Astrocyte of the cerebellum (primary cell): ENCODE results near the gene GAS6.

Experiments used
- DNase-seq: peaks from one replicate; pipeline ENCODE4 v3.0.0-alpha.2; 2011; ENCODE audit warnings: low read depth
- H3K4me3 ChIP-seq: 2 replicates; pipeline ENCODE4 v1.5.1; 2011; ENCODE audit warnings: mild to moderate bottlenecking, low read depth, low read length, moderate library complexity
- in situ Hi-C: cut with HindIII; loops from 2 replicates; pipeline ENCODE4 v1.10.0; 2017; ENCODE audit warnings: low sequenced_read_pairs
- TF ChIP-seq, protein P1 (sequence below): IDR thresholded peaks from 2 replicates; pipeline ENCODE4 v1.5.1; 2012; ENCODE audit warnings: low read length, low read depth, moderate library complexity, mild to moderate bottlenecking; ENCODE audit errors: missing control alignments

The GAS6 gene

DNA sequence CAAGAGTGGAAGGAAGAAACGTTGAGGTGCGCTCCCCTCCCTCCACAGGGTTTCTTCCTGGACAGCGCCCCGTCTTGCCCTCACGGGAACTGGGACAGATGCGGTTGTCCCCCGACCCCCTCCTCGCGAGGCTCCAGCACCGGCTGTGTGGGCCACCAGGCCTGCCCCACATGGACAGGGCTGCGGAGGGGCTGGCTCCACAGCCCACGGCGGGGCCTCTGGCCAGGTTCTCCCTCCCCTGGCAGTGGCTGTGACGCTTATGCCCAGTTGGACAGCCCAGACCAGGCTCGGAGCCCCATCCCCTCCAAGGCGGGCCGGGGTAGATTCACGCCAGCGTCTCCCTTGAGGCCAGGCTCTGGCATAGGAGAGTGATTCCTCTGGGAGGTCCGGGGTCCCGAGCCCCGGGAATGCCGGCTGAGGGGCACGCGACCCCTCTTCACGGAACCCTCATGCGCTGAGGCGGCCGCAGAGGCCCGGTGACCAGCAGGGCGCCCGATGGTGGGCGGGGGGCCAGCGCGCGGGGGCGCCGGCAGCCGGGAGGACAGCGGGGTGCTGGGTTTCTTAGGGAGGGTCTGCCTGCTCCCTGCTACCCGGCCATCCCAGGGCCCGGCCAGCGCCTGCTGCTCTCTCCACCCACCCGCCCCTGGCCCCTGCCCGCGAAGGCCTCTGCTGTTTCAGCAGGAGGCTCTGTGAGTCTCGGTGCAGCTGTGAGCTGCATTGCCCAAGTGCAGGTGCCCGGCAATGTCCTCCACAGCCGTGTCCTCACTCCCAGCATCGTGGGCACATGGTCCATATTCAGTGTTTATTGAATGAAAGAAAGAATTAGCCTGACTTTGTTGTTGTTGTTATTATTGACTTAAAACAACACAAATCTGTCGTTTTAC lies 20.3 kb upstream of the GAS6 start:
- no peak overlapping the region for H3K4me3 ChIP-seq
- in situ Hi-C loops, result no loop called here
- no peak for DNase-seq
- TF ChIP-seq, protein P1, sequence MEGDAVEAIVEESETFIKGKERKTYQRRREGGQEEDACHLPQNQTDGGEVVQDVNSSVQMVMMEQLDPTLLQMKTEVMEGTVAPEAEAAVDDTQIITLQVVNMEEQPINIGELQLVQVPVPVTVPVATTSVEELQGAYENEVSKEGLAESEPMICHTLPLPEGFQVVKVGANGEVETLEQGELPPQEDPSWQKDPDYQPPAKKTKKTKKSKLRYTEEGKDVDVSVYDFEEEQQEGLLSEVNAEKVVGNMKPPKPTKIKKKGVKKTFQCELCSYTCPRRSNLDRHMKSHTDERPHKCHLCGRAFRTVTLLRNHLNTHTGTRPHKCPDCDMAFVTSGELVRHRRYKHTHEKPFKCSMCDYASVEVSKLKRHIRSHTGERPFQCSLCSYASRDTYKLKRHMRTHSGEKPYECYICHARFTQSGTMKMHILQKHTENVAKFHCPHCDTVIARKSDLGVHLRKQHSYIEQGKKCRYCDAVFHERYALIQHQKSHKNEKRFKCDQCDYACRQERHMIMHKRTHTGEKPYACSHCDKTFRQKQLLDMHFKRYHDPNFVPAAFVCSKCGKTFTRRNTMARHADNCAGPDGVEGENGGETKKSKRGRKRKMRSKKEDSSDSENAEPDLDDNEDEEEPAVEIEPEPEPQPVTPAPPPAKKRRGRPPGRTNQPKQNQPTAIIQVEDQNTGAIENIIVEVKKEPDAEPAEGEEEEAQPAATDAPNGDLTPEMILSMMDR, result no peak

DNA sequence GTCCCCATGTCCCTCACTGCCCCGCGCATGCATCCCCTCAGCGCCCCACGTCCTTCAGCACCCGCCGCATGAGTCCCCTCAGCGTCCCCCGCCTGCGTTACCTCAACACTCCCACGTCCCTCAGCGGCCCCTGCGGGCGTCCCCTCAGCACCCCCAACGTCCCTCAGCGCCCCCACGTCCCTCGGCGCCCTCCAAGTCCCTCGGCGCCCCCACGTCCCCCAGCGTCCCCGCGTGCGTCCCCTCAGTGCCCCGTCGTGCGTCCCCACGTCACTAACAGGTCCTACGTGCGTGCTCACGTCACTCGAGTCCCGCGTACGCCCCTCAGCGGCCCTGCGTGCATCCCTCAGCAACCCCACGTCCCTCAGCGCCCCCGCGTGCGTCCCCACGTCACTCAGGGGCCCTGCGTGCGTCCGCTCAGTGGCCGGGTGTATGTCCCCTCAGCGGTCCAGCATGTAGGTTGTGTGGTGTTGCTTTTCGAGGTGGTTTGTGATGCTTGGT lies 19.5 kb upstream of the GAS6 start:
- DNase-seq, result no peak
- in situ Hi-C loops, result no loop called here
- TF ChIP-seq, protein P1, result no peak
- H3K4me3 ChIP-seq, result no peak overlapping the region

DNA sequence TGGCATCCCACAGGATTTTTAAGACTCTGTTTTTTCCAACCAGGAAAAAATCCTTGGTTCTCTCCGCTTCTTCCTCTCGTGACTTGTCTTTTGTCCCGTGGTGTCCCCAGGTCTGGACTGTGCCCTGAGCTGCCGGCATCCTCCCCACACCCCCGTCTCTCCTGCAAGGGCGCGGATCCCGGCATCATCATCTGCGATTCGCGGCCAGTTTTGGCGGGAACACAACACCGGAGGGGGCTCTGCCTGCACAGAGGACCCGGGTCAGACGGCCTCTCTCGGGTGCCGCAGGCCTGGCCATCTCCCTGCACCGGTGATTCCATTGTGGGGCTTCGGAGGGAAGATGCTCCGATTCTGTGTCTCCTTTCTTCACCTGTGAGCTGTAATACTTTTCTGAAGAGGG lies 18.8 kb upstream of the GAS6 start:
- TF ChIP-seq, protein P1, result no peak
- no peak overlapping the region for H3K4me3 ChIP-seq
- in situ Hi-C loops, result no loop called here
- DNase-seq, result no peak

DNA sequence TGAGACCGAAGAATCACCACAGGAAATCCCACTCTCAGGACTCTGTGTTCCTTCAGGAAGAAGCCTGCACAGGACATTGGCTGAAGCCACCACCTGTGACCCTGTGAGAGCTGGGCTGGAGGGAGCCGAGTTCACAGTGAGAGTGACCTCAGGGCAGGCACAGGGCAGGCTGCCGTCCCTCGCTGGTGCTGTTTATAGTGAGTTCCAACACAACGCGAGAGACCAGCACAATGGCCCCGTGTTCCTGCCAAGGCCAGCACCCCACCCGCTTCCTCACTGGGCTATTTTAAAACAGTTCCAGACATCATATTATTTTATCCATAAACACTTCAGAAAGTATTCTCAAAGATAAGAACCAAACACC lies 18.4 kb upstream of the GAS6 start:
- no peak overlapping the region for H3K4me3 ChIP-seq
- TF ChIP-seq, protein P1, result no peak
- DNase-seq, result no peak
- in situ Hi-C loops, result no loop called here

GRCh38 chr13:113881614-113882266 lies 17.9 kb upstream of the GAS6 start:
- TF ChIP-seq, protein P1, result no peak
- in situ Hi-C loops, result no loop called here
- H3K4me3 ChIP-seq, result no peak overlapping the region
- DNase-seq, result no peak

GRCh38 chr13:113880651-113881611 lies 17.1 kb upstream of the GAS6 start:
- no peak for DNase-seq
- TF ChIP-seq, protein P1, result no peak
- no peak overlapping the region for H3K4me3 ChIP-seq
- in situ Hi-C loops, result no loop called here
